Hepatocyte (in vitro differentiated cells): ENCODE measurements around the gene NOL3.

Experiments
- CTCF ChIP-seq: fragments of 200-600 bp; sonication (generic); IDR thresholded peaks from 2 replicates; pipeline ENCODE4 v1.5.1; 2016; ENCODE audit warnings: antibody characterized with exemption, mild to moderate bottlenecking; ENCODE audit not compliant: poor library complexity
- EZH2 ChIP-seq: fragments of 200-600 bp; sonication (generic); IDR thresholded peaks from 2 replicates; pipeline ENCODE4 v1.6.1; 2016; ENCODE audit warnings: antibody characterized with exemption, mild to moderate bottlenecking, borderline replicate concordance
- EZH2phosphoT487 ChIP-seq: fragments of 200-600 bp; sonication (generic); IDR thresholded peaks from one replicate; pipeline ENCODE4 v1.6.1; 2018; ENCODE audit warnings: antibody characterized with exemption, mild to moderate bottlenecking, low read depth, moderate library complexity; ENCODE audit not compliant: unreplicated experiment, severe bottlenecking

GRCh38 chr16:67157106-67157748 is 13.1 kb upstream of the NOL3 start:
- TF ChIP-seq EZH2 (no peak), CTCF (no peak), EZH2phosphoT487 (no peak)
